ENCODE measurements around the gene CD69.
"Not testable (repeated sequence)": the region's sequence is repeated elsewhere in the genome, so short reads cannot be mapped to it uniquely, and the experiment has no call there.

Gene CD69

DNA sequence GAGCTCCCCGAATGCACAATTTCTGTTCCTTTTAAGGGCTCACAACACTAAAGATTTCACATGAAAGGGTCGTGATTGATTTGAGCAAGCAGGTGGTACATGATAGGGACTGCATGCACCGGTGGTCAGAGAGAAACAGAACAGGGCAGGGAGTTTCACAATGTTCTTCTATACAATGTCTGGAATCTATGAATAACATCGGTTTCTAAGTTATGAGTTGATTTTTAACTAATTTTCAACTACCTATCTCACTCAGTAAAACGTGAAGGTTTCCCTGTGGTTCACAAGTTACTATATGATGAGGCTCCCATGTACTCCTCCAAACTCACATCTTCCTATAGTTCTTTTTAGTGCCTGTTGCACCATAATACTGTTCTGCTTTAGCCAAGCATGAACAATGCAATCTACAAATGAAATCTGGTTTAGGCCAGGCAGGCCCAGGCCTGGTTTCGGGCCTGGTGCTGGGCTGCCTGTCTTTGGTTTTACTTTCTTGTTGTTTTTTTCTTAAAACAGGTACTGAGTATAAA lies 47.6 kb downstream of the CD69 start:
- DNase-seq: not testable (repeated sequence)

DNA sequence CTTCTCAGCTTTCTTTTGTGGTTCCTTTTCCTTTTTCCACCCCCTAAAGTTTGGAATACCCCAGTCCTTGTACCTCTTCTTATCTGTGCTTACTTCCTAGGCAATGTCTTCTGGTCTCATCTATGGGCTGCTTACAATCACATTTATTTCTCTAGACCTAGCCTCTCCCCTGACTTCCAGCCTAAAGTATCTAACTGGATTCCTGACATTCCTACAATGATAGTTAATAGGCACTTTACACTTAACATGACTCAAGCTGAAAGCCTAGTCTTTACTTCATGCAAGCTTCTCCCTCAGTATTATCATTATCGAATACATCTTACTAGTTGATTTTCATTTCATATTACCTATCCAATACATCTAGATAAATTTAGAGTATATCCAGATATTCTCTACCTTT lies 49.0 kb downstream of the CD69 start:
- no peak for DNase-seq

GRCh38 chr12:9710584-9711375 lies 49.9 kb downstream of the CD69 start:
- DNase-seq: no peak

- DNase-seq: no peak
These were observed 51.8 kb downstream of the CD69 start for GRCh38 chr12:9708853-9709252.

- peak; percentile 7 to 23 for DNase-seq
These were observed 52.6 kb downstream of the CD69 start for GRCh38 chr12:9707864-9708808.

- DNase-seq: no peak
These were observed 53.3 kb downstream of the CD69 start for GRCh38 chr12:9707356-9707755.

- DNase-seq: no peak
These were observed 54.5 kb downstream of the CD69 start for GRCh38 chr12:9706086-9706685.

DNA sequence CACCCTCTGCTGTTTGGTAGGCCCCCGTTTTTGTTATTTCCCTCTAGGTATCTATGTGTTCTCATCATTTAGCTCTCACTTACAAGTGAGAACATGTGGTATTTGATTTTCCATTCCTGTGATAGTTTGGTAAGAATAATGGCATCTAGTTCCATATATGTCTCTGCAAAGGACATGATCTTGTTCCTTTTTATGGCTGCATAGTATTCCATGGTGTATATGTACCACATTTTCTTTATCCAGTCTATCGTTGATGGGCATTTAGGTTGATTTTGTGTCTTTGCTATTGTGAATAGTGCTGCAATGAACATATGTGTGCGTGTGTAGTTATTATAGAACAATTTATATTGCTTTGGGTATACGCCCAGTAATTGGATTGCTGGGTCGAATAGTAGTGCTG lies 56.1 kb downstream of the CD69 start:
- not testable (repeated sequence) for DNase-seq

Measured in hippocampal formation (tissue), 2 donors.